ENCODE results near the gene MYO9A.

- TF ChIP-seq, protein P1, sequence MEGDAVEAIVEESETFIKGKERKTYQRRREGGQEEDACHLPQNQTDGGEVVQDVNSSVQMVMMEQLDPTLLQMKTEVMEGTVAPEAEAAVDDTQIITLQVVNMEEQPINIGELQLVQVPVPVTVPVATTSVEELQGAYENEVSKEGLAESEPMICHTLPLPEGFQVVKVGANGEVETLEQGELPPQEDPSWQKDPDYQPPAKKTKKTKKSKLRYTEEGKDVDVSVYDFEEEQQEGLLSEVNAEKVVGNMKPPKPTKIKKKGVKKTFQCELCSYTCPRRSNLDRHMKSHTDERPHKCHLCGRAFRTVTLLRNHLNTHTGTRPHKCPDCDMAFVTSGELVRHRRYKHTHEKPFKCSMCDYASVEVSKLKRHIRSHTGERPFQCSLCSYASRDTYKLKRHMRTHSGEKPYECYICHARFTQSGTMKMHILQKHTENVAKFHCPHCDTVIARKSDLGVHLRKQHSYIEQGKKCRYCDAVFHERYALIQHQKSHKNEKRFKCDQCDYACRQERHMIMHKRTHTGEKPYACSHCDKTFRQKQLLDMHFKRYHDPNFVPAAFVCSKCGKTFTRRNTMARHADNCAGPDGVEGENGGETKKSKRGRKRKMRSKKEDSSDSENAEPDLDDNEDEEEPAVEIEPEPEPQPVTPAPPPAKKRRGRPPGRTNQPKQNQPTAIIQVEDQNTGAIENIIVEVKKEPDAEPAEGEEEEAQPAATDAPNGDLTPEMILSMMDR (IDR thresholded peaks at IDR 0.05) = no peak
- no peak for TF ChIP-seq POLR2A (IDR thresholded peaks at IDR 0.05)
Observed at GRCh38 chr15:72112805-72113204, 5.1 kb downstream of the MYO9A start.

Data from breast epithelium (tissue), 3 donors.